B cell (primary cell): ENCODE data around the gene FAM83G. TPM values are rescaled to one million over a fixed set of nuclear protein-coding genes. Genes with fewer than 3 reads are reported as not detected.
A peak's percentile ranks its signal among the peaks of the same experiment; 100 is the strongest.
"Not testable (repeated sequence)": the region's sequence is repeated elsewhere in the genome, so short reads cannot be mapped to it uniquely, and the experiment has no call there.

Source experiments
- ATAC-seq: fragments of 200-7000 bp; cut with Tn5 transposase; one replicate; pipeline ENCODE4 v1.10.0; 2021; ENCODE audit warnings: low read depth, mild to moderate bottlenecking, moderate number of reproducible peaks, moderate library complexity
- CTCF ChIA-PET: fragments of 350-600 bp; sonication (Branson Sonifier 250); formaldehyde crosslinking; loops from one replicate; lab custom pipeline; 2021; ENCODE audit warnings: antibody characterized with exemption, inconsistent platforms; lab: Charles Lee
- POLR2A ChIA-PET: fragments of 350-600 bp; sonication (Branson Sonifier 250); formaldehyde crosslinking; loops from one replicate; lab custom pipeline; 2021; ENCODE audit warnings: antibody characterized with exemption; lab: Charles Lee
- DNase-seq: peaks from one replicate; pipeline ENCODE4 v3.0.0; 2013
- H2AFZ ChIP-seq: 2 replicates; pipeline ENCODE4 v1.6.1; 2012; ENCODE audit warnings: mild to moderate bottlenecking, low read depth, low read length; ENCODE audit not compliant: insufficient read depth, poor library complexity, severe bottlenecking
- H3K27ac ChIP-seq, 2 donors: 1 replicate in 1 of 2; 2 replicates in 1 of 2; pipeline ENCODE4 v1.5.1; 2012 to 2013; ENCODE audit warnings: low read length in 2 of 2, mild to moderate bottlenecking in 2 of 2, moderate library complexity in 1 of 2
- H3K27me3 ChIP-seq, 4 experiments: fragments of 200-600 bp in 1 of 4; sonication (generic) in 1 of 4; replicated peaks in 1 of 4; 1 replicate in 2 of 4; 2 replicates in 2 of 4; pipeline versions ENCODE4 v1.6.1 to v1.7.0; 2013 to 2016; ENCODE audit warnings: low read length in 3 of 4, mild to moderate bottlenecking in 2 of 4, mixed read lengths in 1 of 4, moderate library complexity in 1 of 4; ENCODE audit not compliant: insufficient read depth in 4 of 4, control insufficient read depth in 3 of 4; ENCODE audit errors: control extremely low read depth in 1 of 4
- H3K36me3 ChIP-seq, 2 experiments: replicated peaks in 1 of 2; 1 replicate in 1 of 2; 2 replicates in 1 of 2; pipeline versions ENCODE4 v1.6.1 to v1.7.1; 2013; ENCODE audit warnings: low read length in 1 of 2; ENCODE audit not compliant: insufficient read depth in 2 of 2, control insufficient read depth in 1 of 2; ENCODE audit errors: control extremely low read depth in 1 of 2, extremely low read depth in 1 of 2
- H3K4me1 ChIP-seq, 2 donors: fragments of 200-600 bp in 1 of 2; sonication (generic) in 1 of 2; 1 replicate in 1 of 2; 2 replicates in 1 of 2; pipeline versions ENCODE4 v1.5.1 to v1.6.1; 2013 to 2017; ENCODE audit warnings: low read length in 2 of 2; ENCODE audit not compliant: control insufficient read depth in 2 of 2, insufficient read depth in 2 of 2
- H3K4me2 ChIP-seq: replicated peaks from 2 replicates; pipeline ENCODE3; 2012; ENCODE audit warnings: mild to moderate bottlenecking, low read depth, low read length; ENCODE audit not compliant: poor library complexity, severe bottlenecking
- H3K4me3 ChIP-seq, 5 experiments: fragments of 200-600 bp in 1 of 5; sonication (generic) in 1 of 5; 1 replicate in 3 of 5; 2 replicates in 2 of 5; pipeline versions ENCODE4 v1.5.1 to v1.7.0; 2011 to 2016; ENCODE audit warnings: low read length in 4 of 5, mild to moderate bottlenecking in 4 of 5, low read depth in 2 of 5, control low read depth in 1 of 5, moderate library complexity in 1 of 5; ENCODE audit not compliant: insufficient read depth in 1 of 5; ENCODE audit errors: control extremely low read depth in 1 of 5, extremely low read depth in 1 of 5
- H3K79me2 ChIP-seq: fragments of 200-600 bp; sonication (generic); one replicate; pipeline ENCODE4 v1.6.0; 2016; ENCODE audit warnings: low read length; ENCODE audit not compliant: control insufficient read depth, insufficient read depth
- H3K9ac ChIP-seq: fragments of 200-600 bp; sonication (generic); 2 replicates; pipeline ENCODE4 v1.6.1; 2017; ENCODE audit warnings: mild to moderate bottlenecking, low read length, moderate library complexity
- H3K9me3 ChIP-seq, 3 donors: one replicate each; pipeline versions ENCODE4 v1.6.1 to v1.7.1; 2013; ENCODE audit warnings: low read length in 2 of 3; ENCODE audit not compliant: control insufficient read depth in 2 of 3, insufficient read depth in 1 of 3; ENCODE audit errors: control extremely low read depth in 1 of 3
- H4K20me1 ChIP-seq: 2 replicates; pipeline ENCODE4 v1.6.0; 2012; ENCODE audit warnings: mild to moderate bottlenecking, low read length; ENCODE audit not compliant: insufficient read depth, control insufficient read depth, poor library complexity, severe bottlenecking
- H3K27ac Mint-ChIP-seq: one replicate; pipeline ENCODE4 v1.8.0; 2021; ENCODE audit warnings: mixed read lengths
- H3K27me3 Mint-ChIP-seq: one replicate; pipeline ENCODE4 v1.8.0; 2021; ENCODE audit warnings: mixed read lengths
- H3K4me1 Mint-ChIP-seq: one replicate; pipeline ENCODE4 v1.8.0; 2021; ENCODE audit warnings: mixed read lengths
- H3K4me3 Mint-ChIP-seq: one replicate; pipeline ENCODE4 v1.8.0; 2021; ENCODE audit warnings: mixed read lengths
- H3K9me3 Mint-ChIP-seq: one replicate; pipeline ENCODE4 v1.8.0; 2022; ENCODE audit warnings: mixed read lengths; ENCODE audit not compliant: insufficient read depth
- EZH2 ChIP-seq: IDR thresholded peaks from 2 replicates; pipeline ENCODE4 v1.6.1; 2012; ENCODE audit warnings: borderline replicate concordance, low read depth, mild to moderate bottlenecking, moderate library complexity, low read length; ENCODE audit not compliant: insufficient read depth, poor library complexity, severe bottlenecking
- WGBS: methylation state at CpG from one replicate; pipeline ENCODE4 v1.1.5; 2013; ENCODE audit warnings: missing lambda C conversion rate; ENCODE audit not compliant: insufficient coverage; 5-methylcytosine and 5-hydroxymethylcytosine counted together
- intact Hi-C: fragments of 100-400 bp; cut with micrococcal nuclease; formaldehyde crosslinking; loops from one replicate; pipeline ENCODE4 v1.10.0; 2022
- polyA plus RNA-seq: library from polyadenylated mRNA; depleted of rRNA; stranded (reverse); fragments of >200 nt; gene quantifications from 2 replicates; pipeline ENCODE4 v1.2.3, GENCODE V29; 2012
- total RNA-seq, 2 donors: library from RNA; stranded (reverse); fragments of 120-200 nt in 1 of 2; gene quantifications; 1 replicate in 1 of 2; 2 replicates in 1 of 2; pipeline versions ENCODE4 v1.2.3 to v1.2.4, GENCODE V29; 2013 to 2022
- TF ChIP-seq, protein P1 (sequence below): fragments of 200-600 bp; IDR thresholded peaks from one replicate; pipeline ENCODE4 v1.8.0; 2022; ENCODE audit warnings: antibody characterized with exemption, mild to moderate bottlenecking

The FAM83G gene
- total and polyA plus RNA-seq, 2 donors (not counting 1 experiment from before 2014, with no cell fraction given): 4.7 to 14.3 TPM

DNA sequence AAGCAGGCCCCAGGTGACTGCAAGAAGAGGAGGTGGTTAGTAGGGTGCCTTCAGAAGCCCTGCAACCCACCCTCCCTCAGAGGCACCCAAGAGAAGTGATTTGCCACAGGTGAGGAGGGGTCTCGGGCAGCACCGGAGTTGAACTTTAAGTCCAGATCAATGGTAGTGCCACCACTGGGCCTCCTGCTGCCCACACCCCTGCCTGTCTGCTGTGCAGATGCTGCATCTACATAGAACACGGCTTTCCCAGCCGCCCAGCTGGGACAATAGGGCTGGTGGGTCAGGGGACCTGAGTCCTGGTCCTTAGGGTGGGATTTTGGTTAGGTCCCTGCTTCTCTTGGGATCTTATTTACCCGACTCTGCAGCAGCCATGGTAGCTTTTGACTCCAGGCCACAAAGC is 17.6 kb upstream of the FAM83G start:
- Mint-ChIP-seq H3K27me3 (no peaks in the 10 kb centered on the region), H3K4me1 (peaks cover 20% of the 10 kb centered on the region), H3K4me3 (no peak overlapping the region), H3K9me3 (no peaks in the 10 kb centered on the region), H3K27ac (no peak overlapping the region)
- no peaks in the 10 kb centered on the region for H3K79me2 ChIP-seq
- TF ChIP-seq, protein P1, sequence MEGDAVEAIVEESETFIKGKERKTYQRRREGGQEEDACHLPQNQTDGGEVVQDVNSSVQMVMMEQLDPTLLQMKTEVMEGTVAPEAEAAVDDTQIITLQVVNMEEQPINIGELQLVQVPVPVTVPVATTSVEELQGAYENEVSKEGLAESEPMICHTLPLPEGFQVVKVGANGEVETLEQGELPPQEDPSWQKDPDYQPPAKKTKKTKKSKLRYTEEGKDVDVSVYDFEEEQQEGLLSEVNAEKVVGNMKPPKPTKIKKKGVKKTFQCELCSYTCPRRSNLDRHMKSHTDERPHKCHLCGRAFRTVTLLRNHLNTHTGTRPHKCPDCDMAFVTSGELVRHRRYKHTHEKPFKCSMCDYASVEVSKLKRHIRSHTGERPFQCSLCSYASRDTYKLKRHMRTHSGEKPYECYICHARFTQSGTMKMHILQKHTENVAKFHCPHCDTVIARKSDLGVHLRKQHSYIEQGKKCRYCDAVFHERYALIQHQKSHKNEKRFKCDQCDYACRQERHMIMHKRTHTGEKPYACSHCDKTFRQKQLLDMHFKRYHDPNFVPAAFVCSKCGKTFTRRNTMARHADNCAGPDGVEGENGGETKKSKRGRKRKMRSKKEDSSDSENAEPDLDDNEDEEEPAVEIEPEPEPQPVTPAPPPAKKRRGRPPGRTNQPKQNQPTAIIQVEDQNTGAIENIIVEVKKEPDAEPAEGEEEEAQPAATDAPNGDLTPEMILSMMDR: no peak
- TF ChIP-seq EZH2: no peak
- peaks cover 0 to 4% (median 0%) of the 10 kb centered on the region in 3 donors for H3K9me3 ChIP-seq
- no peak for DNase-seq
- no peak overlapping the region for H3K4me3 ChIP-seq
- no peaks in the 10 kb centered on the region for H3K4me1 ChIP-seq
- ChIA-PET POLR2A (interaction anchor here (0.6 to 1.1 kb wide), 2 partner anchors 33 to 54 kb away, joined by 3 to 4 read pairs; no protein-coding TSS in a partner anchor), CTCF (interaction anchor here (0.9 kb wide), 1 partner anchor 61 kb away, joined by 6 read pairs; no protein-coding TSS in a partner anchor)
- no peak overlapping the region for H3K27ac ChIP-seq
- WGBS: 95% methylated on average over 4 of the region's 5 CpGs
- H3K36me3 ChIP-seq: peaks cover 1 to 44% of the 10 kb centered on the region in 2 experiments
- H4K20me1 ChIP-seq: peaks cover 39% of the 10 kb centered on the region
- H3K4me2 ChIP-seq: no peak overlapping the region
- no peak overlapping the region for H3K9ac ChIP-seq
- intact Hi-C loops: no loop called here
- no peak overlapping the region for H2AFZ ChIP-seq
- no peaks in the 10 kb centered on the region for H3K27me3 ChIP-seq
- no peak for ATAC-seq

DNA sequence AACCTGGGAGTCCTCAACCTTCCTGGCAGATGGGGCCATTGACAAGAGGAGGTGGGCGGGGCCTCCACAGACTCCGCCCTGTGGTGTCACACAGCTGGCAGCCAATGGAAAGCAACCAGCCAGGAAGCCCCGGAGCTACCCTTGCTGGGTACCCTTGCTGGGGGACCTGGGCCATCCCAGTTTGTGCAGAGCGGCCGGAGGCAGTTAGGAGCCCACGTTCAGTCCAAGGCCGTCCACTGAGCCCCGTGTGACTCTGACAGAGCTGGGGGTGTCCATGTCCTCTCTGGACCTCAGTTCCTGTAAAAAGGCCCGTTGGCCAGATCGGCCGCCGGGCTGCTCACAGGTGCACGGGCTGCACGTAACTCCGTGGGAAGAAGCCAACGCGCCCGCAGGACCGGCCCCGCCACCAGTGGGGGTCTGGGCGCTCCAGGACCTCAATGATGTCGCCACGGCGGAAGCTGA is 17.1 kb upstream of the FAM83G start:
- peaks cover 39% of the 10 kb centered on the region for H4K20me1 ChIP-seq
- intact Hi-C loops: no loop called here
- H3K27me3 ChIP-seq: no peaks in the 10 kb centered on the region
- ChIA-PET POLR2A (interaction anchor here (0.6 to 1.1 kb wide), 2 partner anchors 32 to 54 kb away, joined by 3 to 4 read pairs; no protein-coding TSS in a partner anchor), CTCF (interaction anchor here (1.6 kb wide), 1 partner anchor 60 kb away, joined by 3 read pairs; no protein-coding TSS in a partner anchor)
- no peak overlapping the region for H3K27ac ChIP-seq
- peaks cover 0 to 4% (median 0%) of the 10 kb centered on the region in 3 donors for H3K9me3 ChIP-seq
- Mint-ChIP-seq H3K9me3 (no peaks in the 10 kb centered on the region), H3K27ac (no peak overlapping the region), H3K4me3 (no peak overlapping the region), H3K4me1 (peaks cover 25% of the 10 kb centered on the region), H3K27me3 (no peaks in the 10 kb centered on the region)
- peaks cover 1 to 44% of the 10 kb centered on the region in 2 experiments for H3K36me3 ChIP-seq
- DNase-seq (peak; percentile 44), ATAC-seq (peak; percentile 25)
- TF ChIP-seq EZH2: no peak
- TF ChIP-seq, protein P1: no peak
- no peak overlapping the region for H2AFZ ChIP-seq
- H3K4me3 ChIP-seq: no peak overlapping the region
- no peaks in the 10 kb centered on the region for H3K79me2 ChIP-seq
- WGBS: 98% methylated on average over 21 of the region's 24 CpGs
- H3K4me1 ChIP-seq: no peaks in the 10 kb centered on the region
- no peak overlapping the region for H3K4me2 ChIP-seq
- no peak overlapping the region for H3K9ac ChIP-seq

DNA sequence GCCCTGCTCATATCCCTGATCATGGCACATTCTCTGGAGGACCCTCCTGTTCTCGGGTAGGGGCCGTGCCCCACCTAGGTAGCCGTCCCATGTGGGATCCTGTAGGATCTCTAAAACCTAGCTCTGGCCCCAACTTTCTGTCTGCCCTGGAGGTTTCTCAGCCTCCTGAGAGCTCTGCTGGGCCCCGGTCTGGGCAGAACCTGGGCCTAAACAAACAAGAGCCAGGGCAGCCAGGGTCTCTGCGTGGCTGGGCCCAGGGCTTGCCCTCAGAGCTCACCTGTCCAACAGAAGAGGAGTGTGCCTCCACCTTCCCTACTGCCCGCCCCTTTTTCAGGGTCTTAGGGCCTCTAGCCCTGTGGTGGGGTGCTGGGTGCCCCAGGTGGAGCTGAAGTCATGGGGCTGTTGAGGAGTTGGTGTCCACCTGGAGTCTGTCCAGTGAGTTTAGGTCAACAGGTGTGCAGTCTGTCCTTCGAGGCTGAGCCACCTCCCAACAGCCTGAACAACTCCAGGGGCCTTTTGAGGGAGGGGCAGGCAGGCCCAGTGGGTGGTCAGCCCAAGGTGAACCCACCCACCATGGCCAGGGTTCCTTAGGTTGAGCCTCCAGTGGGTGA is 16.6 kb upstream of the FAM83G start:
- H2AFZ ChIP-seq, H3K27me3 Mint-ChIP-seq, H3K9me3 Mint-ChIP-seq, H3K4me2 ChIP-seq, H3K4me1 ChIP-seq, H3K9ac ChIP-seq, H3K4me3 Mint-ChIP-seq, H3K27ac ChIP-seq, H3K9me3 ChIP-seq, intact Hi-C loops, DNase-seq, H3K27ac Mint-ChIP-seq, POLR2A ChIA-PET, H3K79me2 ChIP-seq, H3K4me3 ChIP-seq, ATAC-seq, H3K27me3 ChIP-seq: not testable (repeated sequence)
- CTCF ChIA-PET: interaction anchor here (1.6 kb wide), 1 partner anchor 60 kb away, joined by 3 read pairs; no protein-coding TSS in a partner anchor
- 96% methylated on average over 5 of the region's 7 CpGs for WGBS
- Histone ChIP-seq H3K36me3 (peaks cover 1 to 44% of the 10 kb centered on the region in 2 experiments), H4K20me1 (peaks cover 39% of the 10 kb centered on the region)
- H3K4me1 Mint-ChIP-seq: peaks cover 25% of the 10 kb centered on the region
